ENCODE results near the gene COX7A2. TPM values are rescaled to one million over a fixed set of nuclear protein-coding genes. Genes with fewer than 3 reads are reported as not detected.
A peak's percentile ranks its signal among the peaks of the same experiment; 100 is the strongest.

The COX7A2 gene, protein sequence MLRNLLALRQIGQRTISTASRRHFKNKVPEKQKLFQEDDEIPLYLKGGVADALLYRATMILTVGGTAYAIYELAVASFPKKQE
- 133 and 214 TPM in 2 replicates for polyA plus RNA-seq (2011; rRNA removed)
- 16.5 and 24.3 TPM in 2 replicates for polyA minus RNA-seq (2011; rRNA and poly(A)+ RNA removed)

DNA sequence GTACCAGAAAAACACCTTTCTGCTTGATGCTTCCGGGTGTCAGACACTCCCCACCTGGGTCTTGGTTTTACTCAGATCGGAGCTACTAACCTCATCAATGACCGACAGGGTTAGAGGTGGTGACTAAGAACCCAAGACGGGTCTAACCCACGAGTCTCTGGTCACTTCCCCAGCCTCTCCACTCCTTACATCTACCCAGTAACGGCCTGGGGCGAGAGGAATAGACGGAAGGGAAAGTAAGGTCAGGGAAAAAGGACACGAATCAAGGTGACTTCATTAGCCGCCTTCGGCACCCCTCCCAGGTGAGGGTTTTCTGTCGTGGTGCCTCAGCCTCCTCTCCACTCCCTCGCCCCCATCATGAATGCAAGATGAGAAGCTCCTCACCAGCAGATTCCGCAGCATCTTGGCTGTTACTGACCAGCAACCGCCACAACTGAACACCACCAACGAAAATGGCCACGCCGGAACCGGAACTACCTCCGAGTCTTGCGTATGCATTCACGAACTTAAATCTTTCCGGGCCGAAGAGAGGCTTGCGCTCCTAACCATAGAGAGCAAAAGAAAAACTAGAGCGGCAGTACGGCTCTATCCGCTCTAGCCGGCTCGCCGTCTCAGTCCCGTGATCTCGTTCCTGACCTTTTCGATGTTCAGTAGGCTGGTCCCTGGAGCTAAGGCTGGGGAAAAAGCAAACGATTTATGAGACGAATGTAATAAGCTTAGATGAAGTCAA lies at the start of gene COX7A2:
Gene COX7A2, minus strand, starts transcription at position 469 of the 730 bp plus-strand sequence. Its CDS starts 67 bp downstream, at position 402.
- peak; percentile 96 for DNase-seq (ENCODE audit: low read depth)
- Histone ChIP-seq H3K27me3 (ENCODE audit: control insufficient read depth, insufficient read depth, low read length) (no peaks in the 10 kb centered on the region), H3K36me3 (ENCODE audit: control insufficient read depth, insufficient read depth, low read length) (peaks cover 4% of the 10 kb centered on the region), H3K4me3 (ENCODE audit: low read depth, low read length) (peak within 1 kb of the TSS; percentile 68)
- ChIA-PET POLR2A (interaction anchor here (0.6 to 0.7 kb wide), 2 partner anchors 25 to 1370 kb away, joined by 3 to 4 read pairs; no protein-coding TSS in a partner anchor), CTCF (interaction anchor here (0.9 to 1.3 kb wide), 8 partner anchors 10 to 368 kb away, joined by 3 to 4 read pairs (median 3); no protein-coding TSS in a partner anchor)
- TF ChIP-seq, protein P1, sequence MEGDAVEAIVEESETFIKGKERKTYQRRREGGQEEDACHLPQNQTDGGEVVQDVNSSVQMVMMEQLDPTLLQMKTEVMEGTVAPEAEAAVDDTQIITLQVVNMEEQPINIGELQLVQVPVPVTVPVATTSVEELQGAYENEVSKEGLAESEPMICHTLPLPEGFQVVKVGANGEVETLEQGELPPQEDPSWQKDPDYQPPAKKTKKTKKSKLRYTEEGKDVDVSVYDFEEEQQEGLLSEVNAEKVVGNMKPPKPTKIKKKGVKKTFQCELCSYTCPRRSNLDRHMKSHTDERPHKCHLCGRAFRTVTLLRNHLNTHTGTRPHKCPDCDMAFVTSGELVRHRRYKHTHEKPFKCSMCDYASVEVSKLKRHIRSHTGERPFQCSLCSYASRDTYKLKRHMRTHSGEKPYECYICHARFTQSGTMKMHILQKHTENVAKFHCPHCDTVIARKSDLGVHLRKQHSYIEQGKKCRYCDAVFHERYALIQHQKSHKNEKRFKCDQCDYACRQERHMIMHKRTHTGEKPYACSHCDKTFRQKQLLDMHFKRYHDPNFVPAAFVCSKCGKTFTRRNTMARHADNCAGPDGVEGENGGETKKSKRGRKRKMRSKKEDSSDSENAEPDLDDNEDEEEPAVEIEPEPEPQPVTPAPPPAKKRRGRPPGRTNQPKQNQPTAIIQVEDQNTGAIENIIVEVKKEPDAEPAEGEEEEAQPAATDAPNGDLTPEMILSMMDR (IDR thresholded peaks at IDR 0.05; ENCODE audit: insufficient read depth, low read depth, low read length), result no peak

DNA sequence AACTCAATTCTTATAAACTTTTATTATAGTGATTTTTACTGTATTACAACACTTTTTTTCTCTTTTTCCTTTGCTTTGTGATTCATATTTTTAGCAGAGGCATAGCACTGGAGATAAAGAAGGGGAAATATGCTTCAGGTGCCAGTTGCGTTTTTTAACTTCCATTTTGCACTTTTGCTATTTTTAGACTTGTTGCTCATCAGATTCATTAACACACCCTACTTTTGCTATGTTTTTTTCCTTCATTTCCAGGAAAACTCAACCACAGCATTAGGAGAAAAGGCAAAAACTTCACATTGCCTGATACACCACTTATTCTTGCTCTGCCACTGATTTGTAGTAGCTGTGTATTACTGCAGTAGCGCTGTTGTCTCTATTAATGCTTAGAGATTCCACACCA lies 49.0 kb upstream of the COX7A2 start:
- H3K27me3 ChIP-seq (ENCODE audit: control insufficient read depth, insufficient read depth, low read length), result no peaks in the 10 kb centered on the region
- CTCF ChIA-PET, result no interaction called here
- H3K4me3 ChIP-seq (ENCODE audit: low read depth, low read length), result no peak overlapping the region
- POLR2A ChIA-PET, result no interaction called here
- no peaks in the 10 kb centered on the region for H3K36me3 ChIP-seq (ENCODE audit: control insufficient read depth, insufficient read depth, low read length)
- DNase-seq (ENCODE audit: low read depth), result no peak
- TF ChIP-seq, protein P1 (IDR thresholded peaks at IDR 0.05; ENCODE audit: insufficient read depth, low read depth, low read length), result no peak

DNA sequence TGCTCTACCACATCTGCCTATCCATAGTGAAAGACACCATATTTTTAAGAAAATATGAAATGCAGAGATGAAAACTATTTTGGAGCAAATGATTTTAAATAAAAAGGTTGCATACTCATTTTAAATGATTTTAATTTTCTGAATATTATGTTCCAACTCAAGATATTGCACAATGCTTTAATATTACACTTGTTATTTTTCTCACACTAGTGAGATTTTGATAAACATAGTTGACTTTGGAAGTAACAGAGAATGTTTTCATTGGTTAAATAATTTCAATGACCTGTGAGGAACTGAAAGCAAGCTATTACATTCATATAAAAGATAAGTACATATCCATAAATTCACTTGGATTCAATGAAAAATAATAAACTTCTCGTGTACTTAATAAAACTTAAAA lies 48.1 kb upstream of the COX7A2 start:
- CTCF ChIA-PET, result no interaction called here
- no peaks in the 10 kb centered on the region for H3K27me3 ChIP-seq (ENCODE audit: control insufficient read depth, insufficient read depth, low read length)

DNA sequence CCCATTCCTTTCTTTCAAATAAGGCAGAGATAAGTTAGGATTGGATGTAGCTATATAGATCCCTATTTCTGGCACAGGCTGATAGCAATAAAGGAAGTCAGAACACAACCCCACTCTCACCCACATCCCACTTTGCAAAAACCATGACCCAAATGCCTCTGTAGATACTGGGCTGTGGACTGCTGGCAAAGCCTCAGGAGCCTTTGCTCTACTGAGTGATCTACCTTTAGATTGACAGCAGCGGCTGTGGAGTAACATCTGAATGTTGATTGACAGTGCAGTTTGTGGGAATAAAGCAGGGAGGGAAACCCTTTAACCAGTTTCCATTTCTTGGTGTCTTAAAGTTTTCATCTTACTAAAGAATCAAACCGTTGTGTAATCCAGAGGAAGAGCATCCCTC lies 47.7 kb upstream of the COX7A2 start:
- ChIA-PET CTCF (no interaction called here), POLR2A (no interaction called here)
- H3K4me3 ChIP-seq (ENCODE audit: low read depth, low read length), result no peak overlapping the region
- no peaks in the 10 kb centered on the region for H3K36me3 ChIP-seq (ENCODE audit: control insufficient read depth, insufficient read depth, low read length)
- TF ChIP-seq, protein P1 (IDR thresholded peaks at IDR 0.05; ENCODE audit: insufficient read depth, low read depth, low read length), result no peak
- H3K27me3 ChIP-seq (ENCODE audit: control insufficient read depth, insufficient read depth, low read length), result no peaks in the 10 kb centered on the region
- no peak for DNase-seq (ENCODE audit: low read depth)

More for the DNA sequence above, 48.1 kb upstream of the COX7A2 start:
- POLR2A ChIA-PET, result no interaction called here
- Histone ChIP-seq H3K4me3 (ENCODE audit: low read depth, low read length) (no peak overlapping the region), H3K36me3 (ENCODE audit: control insufficient read depth, insufficient read depth, low read length) (no peaks in the 10 kb centered on the region)
- no peak for DNase-seq (ENCODE audit: low read depth)
- TF ChIP-seq, protein P1 (IDR thresholded peaks at IDR 0.05; ENCODE audit: insufficient read depth, low read depth, low read length), result no peak

DNA sequence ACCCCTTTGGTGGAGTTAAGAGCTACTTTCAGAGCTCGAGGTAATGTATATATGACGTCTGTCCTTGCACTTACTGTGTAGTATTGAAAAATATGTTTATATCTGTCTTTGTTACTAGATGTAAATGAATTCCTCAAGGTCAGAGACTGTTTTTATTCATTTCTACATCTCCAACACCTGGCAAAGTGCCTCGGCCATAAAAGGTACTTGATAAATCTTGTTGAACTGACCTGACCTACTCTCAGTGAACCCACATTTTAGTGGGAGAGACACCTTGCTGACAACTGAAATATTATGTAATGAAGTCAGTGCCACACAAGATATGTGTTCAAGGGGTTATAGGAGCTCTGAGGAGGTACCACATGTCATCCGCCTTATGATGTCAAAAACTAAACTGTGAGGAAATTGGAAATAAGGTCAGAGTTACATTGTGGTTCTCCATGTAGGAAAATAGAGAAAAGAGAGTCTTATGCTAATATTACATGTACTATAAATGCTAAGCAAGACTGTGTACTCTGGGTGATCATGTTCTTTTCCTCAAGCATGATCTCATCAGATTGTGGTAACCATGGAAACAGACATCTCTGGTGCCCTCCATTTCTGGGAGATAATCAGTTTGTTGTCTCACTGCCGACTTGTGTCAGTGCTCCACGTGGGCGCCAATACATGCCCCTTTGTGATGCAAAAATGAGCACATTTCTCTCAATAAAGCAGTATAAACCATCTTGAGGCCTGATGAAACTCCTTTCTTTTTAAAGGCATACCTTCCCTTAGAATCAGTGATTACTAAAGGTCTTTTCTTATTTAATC lies 46.7 kb upstream of the COX7A2 start:
- no peak for DNase-seq (ENCODE audit: low read depth)
- ChIA-PET CTCF (no interaction called here), POLR2A (no interaction called here)
- Histone ChIP-seq H3K36me3 (ENCODE audit: control insufficient read depth, insufficient read depth, low read length) (no peaks in the 10 kb centered on the region), H3K27me3 (ENCODE audit: control insufficient read depth, insufficient read depth, low read length) (no peaks in the 10 kb centered on the region), H3K4me3 (ENCODE audit: low read depth, low read length) (no peak overlapping the region)
- TF ChIP-seq, protein P1 (IDR thresholded peaks at IDR 0.05; ENCODE audit: insufficient read depth, low read depth, low read length), result no peak
